H1 (cell line): Measurements from ENCODE around the gene LRP1-AS.

ENCODE experiments used
- CEBPB ChIP-seq: IDR thresholded peaks from 2 replicates; pipeline ENCODE4 v1.6.1; 2012; ENCODE audit warnings: low read depth, low read length
- EP300 ChIP-seq, 2 experiments: IDR thresholded peaks; 1 replicate in 1 of 2; 2 replicates in 1 of 2; pipeline ENCODE4 v1.6.1; 2011 to 2012; ENCODE audit warnings: low read depth in 2 of 2, low read length in 2 of 2, mild to moderate bottlenecking in 2 of 2, borderline replicate concordance in 1 of 2, inconsistent platforms in 1 of 2, moderate library complexity in 1 of 2

DNA sequence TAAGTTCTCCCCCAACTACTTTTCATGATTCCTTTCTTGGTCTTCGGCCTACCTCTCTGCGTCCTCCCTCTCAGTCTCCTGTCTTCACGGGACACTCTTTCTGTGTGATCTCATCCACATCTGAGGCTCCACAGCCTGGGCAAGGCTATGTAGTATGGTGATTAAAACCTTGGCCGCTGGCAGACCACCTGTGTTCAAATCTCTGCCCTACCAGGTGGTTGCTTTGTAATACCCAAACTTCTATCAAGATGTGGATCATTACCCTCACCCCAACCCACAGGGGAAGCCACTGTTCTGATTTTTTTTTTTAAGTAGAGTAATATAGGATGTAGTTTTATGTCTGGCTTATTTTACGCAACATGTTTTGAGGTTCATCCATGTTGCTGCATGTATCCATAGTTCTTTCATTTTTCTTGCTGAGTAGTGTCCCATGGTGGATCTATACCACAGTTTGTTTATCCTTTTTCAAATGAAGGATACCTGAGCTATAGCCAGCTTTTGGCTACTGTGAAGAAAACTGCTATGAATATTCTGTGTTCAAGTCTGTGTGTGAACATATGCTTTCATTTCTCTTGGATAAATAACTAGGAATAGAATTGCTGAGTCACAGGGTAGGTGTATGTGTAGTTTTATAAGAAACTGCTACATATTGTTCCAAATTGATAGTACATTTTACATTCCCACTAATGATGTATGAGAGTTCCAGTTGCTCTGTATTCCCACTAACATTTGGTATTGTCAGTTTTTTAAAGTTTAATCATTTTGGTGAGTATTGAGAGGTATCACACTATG is 27.9 kb downstream of the LRP1-AS start:
- TF ChIP-seq CEBPB, result no peak
- no peak for TF ChIP-seq EP300 (IDR thresholded peaks at IDR 0.05; ENCODE audit: borderline replicate concordance in 1 of 2, low read depth in 2 of 2, low read length in 2 of 2)
